A673 (cell line): ENCODE results near the gene PASD1. TPM values are rescaled to one million over a fixed set of nuclear protein-coding genes. Genes with fewer than 3 reads are reported as not detected.

Experiments used
- BruUV-seq: library from RNA; stranded (reverse); fragments of 400-500 nt; replicated peaks from 2 replicates; lab custom pipeline; 2021; lab: Mats Ljungman, UMichigan
- CTCF ChIA-PET: fragments of 300-600 bp; sonication (Branson Sonifier 250); formaldehyde crosslinking; loops from one replicate; lab custom pipeline; 2022; ENCODE audit warnings: antibody characterized with exemption; lab: Charles Lee
- POLR2A ChIA-PET: fragments of 300-600 bp; sonication (Branson Sonifier 250); formaldehyde crosslinking; loops from one replicate; lab custom pipeline; 2022; ENCODE audit warnings: antibody characterized with exemption; ENCODE audit not compliant: low non-redundant PET; lab: Charles Lee
- DNase-seq: peaks from one replicate; pipeline ENCODE4 v3.0.0-alpha.2; 2015; ENCODE audit warnings: low spot score
- H3K27ac ChIP-seq: fragments of 200-600 bp; sonication (generic); 2 replicates; pipeline ENCODE4 v1.5.1; 2016; ENCODE audit warnings: mixed run types, low read depth, mild to moderate bottlenecking, mixed read lengths, antibody characterized with exemption, low read length; ENCODE audit not compliant: poor library complexity, severe bottlenecking
- H3K27me3 ChIP-seq: fragments of 200-600 bp; sonication (generic); replicated peaks from 2 replicates; pipeline ENCODE4 v1.6.1; 2017; ENCODE audit warnings: mixed run types, low read depth, mild to moderate bottlenecking, mixed read lengths, antibody characterized with exemption, low read length; ENCODE audit not compliant: insufficient read depth, poor library complexity
- H3K36me3 ChIP-seq: fragments of 200-600 bp; sonication (generic); 2 replicates; pipeline ENCODE4 v1.6.1; 2016; ENCODE audit warnings: mixed run types, mild to moderate bottlenecking, mixed read lengths, antibody characterized with exemption, low read length; ENCODE audit not compliant: insufficient read depth, poor library complexity, severe bottlenecking
- H3K4me1 ChIP-seq: fragments of 200-600 bp; sonication (generic); 2 replicates; pipeline ENCODE4 v1.6.1; 2017; ENCODE audit warnings: mixed run types, mild to moderate bottlenecking, mixed read lengths, antibody characterized with exemption, low read length; ENCODE audit not compliant: insufficient read depth, poor library complexity, severe bottlenecking
- H3K4me3 ChIP-seq: fragments of 200-600 bp; sonication (generic); 2 replicates; pipeline ENCODE4 v1.5.1; 2016; ENCODE audit warnings: low read depth, mixed run types, mild to moderate bottlenecking, mixed read lengths, low read length; ENCODE audit not compliant: poor library complexity, severe bottlenecking
- H3K9me3 ChIP-seq: fragments of 200-600 bp; sonication (generic); 2 replicates; pipeline ENCODE4 v1.6.1; 2016; ENCODE audit warnings: mixed run types, low read depth, mild to moderate bottlenecking, mixed read lengths, antibody characterized with exemption, low read length; ENCODE audit not compliant: poor library complexity, severe bottlenecking
- EZH2 ChIP-seq: fragments of 200-600 bp; sonication (generic); IDR thresholded peaks from 2 replicates; pipeline ENCODE4 v1.6.1; 2017; ENCODE audit warnings: borderline replicate concordance, low read depth, mild to moderate bottlenecking, mixed read lengths, antibody characterized with exemption, low read length; ENCODE audit not compliant: poor library complexity, severe bottlenecking
- intact Hi-C: fragments of 100-400 bp; cut with micrococcal nuclease; formaldehyde crosslinking; loops from one replicate; pipeline ENCODE4 v1.10.0; 2022; ENCODE audit not compliant: unreplicated experiment
- total RNA-seq: library from RNA; stranded (reverse); gene quantifications from 2 replicates; pipeline ENCODE4 v1.2.3, GENCODE V29; 2021
- TF ChIP-seq, protein P1 (sequence below): fragments of 300-800, 200-600 bp; sonication (generic); conservative IDR thresholded peaks from 2 replicates; pipeline ENCODE4 v1.5.1; 2017; ENCODE audit warnings: low read depth, mild to moderate bottlenecking, antibody characterized with exemption, low read length, moderate library complexity, mixed read lengths

Gene PASD1
- total RNA-seq, 1 experiment from 2014 or later, result not detected

DNA sequence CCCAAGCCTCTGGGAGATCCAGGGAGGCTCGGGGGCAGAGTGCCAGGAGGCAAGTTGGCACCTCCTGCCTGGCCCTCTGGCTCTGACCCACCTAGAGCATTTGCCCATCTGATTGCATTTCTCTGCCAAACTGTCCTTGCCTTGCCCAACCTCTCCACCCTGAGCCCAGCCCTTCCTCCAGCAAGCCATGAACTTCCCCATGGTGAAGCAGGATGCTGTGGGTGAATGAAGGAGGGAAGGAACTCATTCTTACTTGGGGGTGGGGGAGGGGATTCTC lies 161.8 kb downstream of the PASD1 start:
- ChIA-PET POLR2A (no interaction called here), CTCF (no interaction called here)
- no peaks in the 10 kb centered on the region for H3K9me3 ChIP-seq
- H3K4me3 ChIP-seq, result no peak overlapping the region
- DNase-seq, result no peak
- intact Hi-C loops, result no loop called here
- H3K27me3 ChIP-seq, result no peaks in the 10 kb centered on the region
- BruUV-seq, result no TSS peak
- H3K36me3 ChIP-seq, result no peaks in the 10 kb centered on the region
- no peak overlapping the region for H3K27ac ChIP-seq
- H3K4me1 ChIP-seq, result no peaks in the 10 kb centered on the region
- TF ChIP-seq EZH2, result no peak
- TF ChIP-seq, protein P1, sequence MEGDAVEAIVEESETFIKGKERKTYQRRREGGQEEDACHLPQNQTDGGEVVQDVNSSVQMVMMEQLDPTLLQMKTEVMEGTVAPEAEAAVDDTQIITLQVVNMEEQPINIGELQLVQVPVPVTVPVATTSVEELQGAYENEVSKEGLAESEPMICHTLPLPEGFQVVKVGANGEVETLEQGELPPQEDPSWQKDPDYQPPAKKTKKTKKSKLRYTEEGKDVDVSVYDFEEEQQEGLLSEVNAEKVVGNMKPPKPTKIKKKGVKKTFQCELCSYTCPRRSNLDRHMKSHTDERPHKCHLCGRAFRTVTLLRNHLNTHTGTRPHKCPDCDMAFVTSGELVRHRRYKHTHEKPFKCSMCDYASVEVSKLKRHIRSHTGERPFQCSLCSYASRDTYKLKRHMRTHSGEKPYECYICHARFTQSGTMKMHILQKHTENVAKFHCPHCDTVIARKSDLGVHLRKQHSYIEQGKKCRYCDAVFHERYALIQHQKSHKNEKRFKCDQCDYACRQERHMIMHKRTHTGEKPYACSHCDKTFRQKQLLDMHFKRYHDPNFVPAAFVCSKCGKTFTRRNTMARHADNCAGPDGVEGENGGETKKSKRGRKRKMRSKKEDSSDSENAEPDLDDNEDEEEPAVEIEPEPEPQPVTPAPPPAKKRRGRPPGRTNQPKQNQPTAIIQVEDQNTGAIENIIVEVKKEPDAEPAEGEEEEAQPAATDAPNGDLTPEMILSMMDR, result no peak

Other genes starting within 250 kb of the PASD1 start
- 56.1 and 59.7 TPM in 2 replicates for gene VMA21, start 166.5 kb upstream of the PASD1 start, total RNA-seq
- gene PRRG3, start 131.8 kb downstream of the PASD1 start, total RNA-seq, result not detected in 2 replicates
- gene FATE1, start 152.4 kb downstream of the PASD1 start, total RNA-seq, result 0.45 TPM in 1 of 2 replicates, not detected in the other
- not detected in 2 replicates for gene CNGA2, start 171.1 kb downstream of the PASD1 start, total RNA-seq